Activated naive CD4-positive, alpha-beta T cell (primary cell): ENCODE results near the gene GABBR2.

Experiments used
- DNase-seq, 4 experiments: peaks; one replicate each; lab custom pipeline; 2025; lab: John Stamatoyannopoulos, UW

The GABBR2 gene

DNA sequence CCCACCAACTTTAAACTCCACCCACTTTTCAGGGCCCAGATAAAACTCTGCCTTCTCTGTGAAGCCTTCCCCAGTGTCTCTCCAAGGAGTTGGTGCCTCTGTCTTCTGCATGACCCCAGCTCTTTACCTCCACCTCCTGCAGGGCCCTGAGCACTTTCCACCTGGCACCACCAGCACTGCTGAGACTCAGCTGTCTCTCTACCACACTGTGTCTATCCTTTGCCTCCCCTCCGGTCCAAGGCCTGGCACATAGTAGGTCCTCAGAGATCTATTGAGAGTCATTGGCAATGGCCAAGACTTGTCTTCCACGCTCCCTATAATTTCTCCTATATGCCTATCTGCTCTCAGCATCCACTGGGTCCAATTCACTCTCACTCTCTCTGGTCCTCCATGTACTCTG, 12.9 kb upstream of the GABBR2 start:
- no peak for DNase-seq

GRCh38 chr9:98720402-98720801, 11.7 kb upstream of the GABBR2 start:
- no peak for DNase-seq

GRCh38 chr9:98719055-98719454, 10.3 kb upstream of the GABBR2 start:
- no peak for DNase-seq

DNA sequence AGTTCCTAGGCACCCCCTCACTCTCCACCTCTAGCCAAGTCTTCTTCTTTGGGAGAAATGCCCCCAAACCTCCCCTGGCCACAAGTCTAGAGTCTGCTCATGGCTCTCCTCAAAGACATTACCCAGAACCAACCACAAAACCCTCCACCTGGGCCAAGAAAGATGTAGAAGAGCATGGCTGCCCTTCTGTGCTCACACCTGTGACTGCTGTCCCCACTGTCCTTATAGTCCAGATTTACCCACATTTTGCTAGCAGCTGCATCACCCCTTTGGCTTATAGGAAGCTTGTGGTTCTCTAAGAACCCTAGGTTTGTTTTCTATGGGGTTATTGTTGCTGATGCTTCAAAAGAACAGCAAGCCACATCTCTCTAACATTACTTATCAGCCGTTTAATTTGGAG, 6.1 kb upstream of the GABBR2 start:
- DNase-seq = no peak

- no peak for DNase-seq
These were observed 4.3 kb upstream of the GABBR2 start for GRCh38 chr9:98712987-98713386.

GRCh38 chr9:98709968-98710965, 1.5 kb upstream of the GABBR2 start:
- DNase-seq = no peak

DNA sequence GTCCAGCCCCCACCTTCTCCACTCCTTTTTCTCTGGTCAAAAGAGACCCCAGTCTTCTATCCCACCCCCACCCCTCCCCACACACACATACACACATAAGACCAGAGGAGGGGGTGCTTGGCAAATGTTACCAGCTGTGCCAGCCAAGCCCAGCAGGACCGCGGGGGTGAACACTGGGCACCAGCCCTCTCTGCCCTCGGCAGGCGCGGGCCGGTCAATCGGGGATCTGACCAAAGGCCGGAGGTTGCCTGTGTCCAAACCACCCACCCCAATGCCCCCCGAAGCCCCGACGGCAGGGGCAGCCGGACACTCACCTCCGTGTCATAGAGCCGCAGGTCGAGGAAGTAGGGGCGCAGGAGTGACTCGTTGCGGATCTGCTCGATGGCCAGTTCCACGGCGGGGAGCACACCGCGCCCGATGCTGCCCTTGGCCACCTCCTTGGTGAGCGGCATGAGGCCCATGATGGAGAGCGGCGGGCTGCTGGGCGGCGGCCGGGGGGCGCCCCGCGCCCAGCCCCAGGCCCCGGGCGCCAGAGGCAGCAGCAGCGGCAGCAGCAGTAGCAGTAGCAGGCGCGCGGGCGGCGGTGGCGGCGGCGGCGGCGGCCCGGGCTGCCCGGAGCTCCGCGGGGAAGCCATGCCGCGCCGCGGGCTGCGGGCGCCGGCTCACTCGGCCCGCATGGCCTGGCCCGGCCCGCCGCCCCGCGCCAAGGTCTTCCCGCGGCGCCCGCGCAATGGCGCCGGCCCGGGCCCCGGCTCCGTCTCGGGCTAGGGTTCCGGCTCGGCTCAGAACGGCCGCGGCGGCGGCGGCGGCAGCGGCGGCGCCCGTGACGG, 417 bp downstream of the GABBR2 start:
- no peak for DNase-seq

DNA sequence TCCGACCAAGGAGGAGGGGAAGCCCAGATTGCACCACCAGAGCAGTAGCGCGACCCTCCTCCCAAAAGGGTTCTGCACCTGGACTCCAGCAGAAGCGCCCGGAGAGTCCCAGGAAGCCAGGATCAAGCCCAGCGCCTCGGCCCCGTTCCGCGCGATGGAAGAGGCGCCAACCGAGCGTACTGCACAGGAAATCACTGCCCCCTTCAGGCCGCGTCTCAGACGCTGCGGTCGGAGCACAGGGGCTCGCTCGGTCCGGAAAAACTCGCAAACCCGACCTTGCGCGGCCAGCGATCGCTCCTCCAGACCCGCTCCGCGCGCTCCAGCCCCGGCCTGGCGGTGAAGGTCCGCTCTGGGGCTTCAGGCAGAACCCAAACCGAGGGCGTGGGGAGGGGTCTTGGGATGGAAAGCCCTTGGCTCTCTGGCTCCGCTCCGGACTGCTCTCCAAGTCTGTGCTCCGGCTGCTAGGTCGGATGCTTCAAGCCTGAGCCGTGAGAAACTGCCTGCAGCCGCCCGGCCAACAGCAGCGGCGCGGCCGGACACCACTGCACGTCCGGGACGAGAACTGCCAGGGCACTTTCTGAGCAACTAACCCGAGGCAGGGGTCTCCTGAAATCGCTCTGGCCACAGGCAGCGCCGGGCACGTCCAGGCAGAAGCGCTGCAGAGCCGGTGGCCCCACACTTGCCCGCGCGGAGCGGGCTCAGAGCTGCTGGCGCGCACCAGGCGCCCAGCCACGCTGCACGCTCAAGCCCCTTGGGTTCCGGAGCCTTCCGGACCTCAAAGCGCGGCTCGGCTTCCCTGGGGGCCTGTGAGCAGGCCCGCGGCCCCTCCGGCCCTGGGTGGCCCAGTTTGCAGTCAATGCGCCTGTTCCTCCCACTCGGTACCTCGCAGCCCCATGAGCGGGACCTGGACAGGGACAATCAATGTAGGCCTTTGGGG, 1.3 kb downstream of the GABBR2 start:
- no peak for DNase-seq

- no peak for DNase-seq
These were observed 2.0 kb downstream of the GABBR2 start for GRCh38 chr9:98706651-98707165.

DNA sequence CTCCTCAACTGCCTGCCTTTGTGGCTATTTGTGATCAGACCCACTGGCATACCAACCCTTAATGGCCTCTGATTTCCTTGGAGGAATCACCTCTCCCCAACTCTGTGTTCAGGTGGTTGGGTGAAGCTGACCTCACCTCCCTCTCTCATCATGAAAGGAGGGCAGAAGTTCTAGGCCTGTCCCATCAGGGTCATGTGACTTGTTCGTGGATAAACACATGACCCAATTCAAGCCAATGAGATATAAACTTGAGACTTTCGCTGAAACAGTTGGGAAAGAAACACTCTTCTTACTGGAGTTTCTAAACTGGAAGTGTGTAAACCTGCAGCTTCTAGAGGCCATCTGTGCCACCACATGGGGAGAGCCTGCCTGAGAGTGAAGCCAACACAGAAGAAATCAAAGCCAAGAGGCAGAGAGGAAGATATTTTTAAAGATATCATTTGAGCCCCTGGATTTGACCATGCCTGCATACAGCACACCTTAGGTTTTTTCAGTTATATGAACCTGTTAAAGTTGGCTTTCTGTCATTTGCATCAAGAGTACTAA, 5.8 kb downstream of the GABBR2 start:
- DNase-seq = no peak

DNA sequence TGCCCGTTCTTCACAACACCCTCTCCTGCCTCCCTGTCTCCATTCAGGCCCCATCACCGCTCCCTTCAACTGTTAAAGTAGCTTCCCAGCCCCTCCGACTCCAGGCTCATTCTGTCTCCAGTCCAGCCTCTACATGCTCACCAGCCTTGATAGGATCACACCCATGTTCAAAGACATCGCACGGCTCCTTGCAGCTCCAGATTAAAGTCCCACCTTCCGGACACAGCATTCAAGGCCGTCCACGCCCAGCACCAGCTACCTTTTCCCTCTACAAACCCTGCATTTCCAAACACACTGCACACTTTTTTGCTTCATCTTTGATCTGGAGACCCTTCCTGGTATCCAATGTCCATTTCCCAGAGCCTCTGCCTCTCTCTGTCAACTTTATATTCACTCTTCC, 6.4 kb downstream of the GABBR2 start:
- no peak for DNase-seq

DNA sequence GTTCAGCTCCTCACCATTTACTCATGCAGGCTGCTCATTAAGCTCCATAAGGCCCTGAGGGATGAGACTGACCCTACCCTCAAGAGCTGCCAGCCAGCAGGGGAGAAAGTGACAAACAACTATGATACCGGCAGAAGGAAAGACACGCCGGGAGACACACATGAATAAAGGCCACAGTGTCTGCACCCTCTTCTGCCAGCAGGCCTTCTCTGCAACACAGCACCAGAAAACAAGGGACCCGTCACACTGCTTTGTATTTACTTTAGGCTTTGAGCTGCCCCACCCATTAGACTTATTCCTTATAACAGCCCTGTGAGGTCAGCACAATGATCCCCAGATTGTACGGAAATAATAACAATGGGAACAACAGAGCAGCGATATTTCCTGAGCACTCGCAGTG, 7.2 kb downstream of the GABBR2 start:
- no peak for DNase-seq

DNA sequence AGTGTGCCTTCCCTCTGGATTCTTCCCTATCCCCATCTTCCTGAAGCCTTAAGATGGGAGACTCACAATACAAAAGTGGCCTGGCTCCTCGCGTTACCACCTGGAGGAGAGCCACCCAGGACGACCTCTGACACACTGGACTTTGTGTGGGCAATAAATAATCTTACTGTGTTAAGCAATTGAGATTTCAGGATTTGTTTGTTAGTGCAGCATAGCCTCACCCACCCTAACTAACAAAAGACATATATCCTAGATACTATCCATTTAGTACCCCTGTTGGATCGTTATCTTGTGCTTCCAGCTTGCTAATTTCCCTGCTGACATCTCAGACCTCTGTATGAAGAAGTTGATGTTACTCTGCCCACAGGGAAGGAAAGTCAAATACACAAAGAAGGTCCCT, 7.9 kb downstream of the GABBR2 start:
- no peak for DNase-seq

DNA sequence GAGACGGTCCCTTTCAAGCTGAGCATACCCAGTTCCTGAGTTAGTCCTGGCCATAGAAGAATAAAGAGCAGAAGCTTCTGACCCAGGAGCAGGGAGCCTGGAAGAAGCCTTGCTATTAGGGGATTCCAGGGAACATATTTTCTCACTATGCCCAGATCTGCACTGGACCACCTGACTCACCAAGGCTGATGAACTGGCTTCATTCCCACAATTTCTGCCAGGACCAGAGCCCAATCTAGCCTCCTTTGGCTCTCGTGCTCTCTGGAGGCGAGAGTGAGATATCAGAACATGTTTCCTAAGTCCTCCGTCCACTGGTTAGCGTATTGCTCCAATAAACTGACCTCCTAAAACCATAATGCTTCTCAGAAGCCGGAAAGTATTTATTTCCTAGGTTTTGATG, 9.9 kb downstream of the GABBR2 start:
- DNase-seq = no peak

GRCh38 chr9:98694943-98695342, 13.8 kb downstream of the GABBR2 start:
- DNase-seq = no peak

GRCh38 chr9:98692392-98692791, 16.3 kb downstream of the GABBR2 start:
- DNase-seq = no peak

- DNase-seq = no peak
These were observed 16.8 kb downstream of the GABBR2 start for GRCh38 chr9:98691890-98692289.

- no peak for DNase-seq
These were observed 18.0 kb downstream of the GABBR2 start for GRCh38 chr9:98690686-98691085.

- no peak for DNase-seq
These were observed 19.8 kb downstream of the GABBR2 start for GRCh38 chr9:98688710-98689495.

- no peak for DNase-seq
These were observed 20.8 kb downstream of the GABBR2 start for GRCh38 chr9:98687911-98688310.
